ENCODE measurements around the gene TSPAN18. TPM values are rescaled to one million over a fixed set of nuclear protein-coding genes. Genes with fewer than 3 reads are reported as not detected.

The TSPAN18 gene
- total and polyA plus RNA-seq, 10 of the 15 experiments (the other 5 are each of a cell fraction or from before 2014, with no cell fraction given): 0.02 to 0.77 (median 0.13) TPM; not detected in 1

GRCh38 chr11:44846852-44847251, 120.1 kb downstream of the TSPAN18 start:
- DNase-seq (ENCODE audit: low read depth, low spot score) (no peak), FAIRE-seq (no peak), ATAC-seq (no peak)
- Histone ChIP-seq H3K79me2 (ENCODE audit: control insufficient read depth, insufficient read depth, low read length) (no peaks in the 10 kb centered on the region), H3K36me3 (ENCODE audit: control insufficient read depth in 2 of 2, insufficient read depth in 2 of 2, low read length in 1 of 2) (no peaks in the 10 kb centered on the region), H3K4me1 (ENCODE audit: control insufficient read depth, insufficient read depth, low read length) (no peaks in the 10 kb centered on the region), H2AFZ (ENCODE audit: control insufficient read depth, low read depth, low read length) (no peak overlapping the region), H3K27ac (ENCODE audit: control insufficient read depth, insufficient read depth) (no peak overlapping the region), H3K27me3 (replicated peaks in 1 of 2; ENCODE audit: control insufficient read depth in 2 of 2, insufficient read depth in 2 of 2, low read length in 1 of 2) (no peaks in the 10 kb centered on the region; a peak in 1 of 4 replicates), H3K4me3 (no peak overlapping the region), H3K4me2 (ENCODE audit: control insufficient read depth, insufficient read depth) (no peak overlapping the region), H4K20me1 (ENCODE audit: control insufficient read depth, insufficient read depth) (no peaks in the 10 kb centered on the region; the same call in 1 of the 2 replicates), H3K9ac (ENCODE audit: control insufficient read depth, insufficient read depth, low read length) (no peak overlapping the region), H3K9me3 (replicated peaks; ENCODE audit: control insufficient read depth, insufficient read depth, low read length) (peaks cover 4% of the 10 kb centered on the region; the same call in 1 of the 3 replicates)
- POLR2A ChIA-PET: no interaction called here
- WGBS (ENCODE audit: insufficient coverage, insufficient replicate concordance, low lambda C conversion rate, missing lambda C conversion rate): 72% methylated on average over 7 of the region's 7 CpGs
- BruUV-seq (replicated peaks): no TSS peak
- in situ Hi-C loops (cut with MboI) (no loop called here), intact Hi-C loops (cut with micrococcal nuclease; ENCODE audit: unreplicated experiment) (no loop called here)
- TF ChIP-seq STAT3 (IDR thresholded peaks at IDR 0.05; ENCODE audit: low read depth, low read length) (no peak), EZH2 (IDR thresholded peaks at IDR 0.05; ENCODE audit: borderline replicate concordance, control insufficient read depth, low read depth, low read length) (no peak), MLLT1 (IDR thresholded peaks at IDR 0.05) (no peak), ZBTB33 (IDR thresholded peaks at IDR 0.05) (no peak), BMI1 (IDR thresholded peaks at IDR 0.05; ENCODE audit: borderline replicate concordance) (no peak), IRF4 (IDR thresholded peaks at IDR 0.05; ENCODE audit: low read depth, low read length) (no peak)
- CTCF ChIA-PET: no interaction called here
- SMC1A ChIA-PET (ENCODE audit: uncharacterized antibody, unreplicated experiment): interaction anchor here (0.7 to 1.0 kb wide), 2 partner anchors 30 to 64 kb away, joined by 3 read pairs; no protein-coding TSS in a partner anchor
- RAD21 ChIA-PET (ENCODE audit: unreplicated experiment): no interaction called here
